HepG2 (cell line): Measurements from ENCODE around the gene KIRREL2. TPM values are rescaled to one million over a fixed set of nuclear protein-coding genes. Genes with fewer than 3 reads are reported as not detected.

Source experiments
- AHR ChIP-seq: IDR thresholded peaks from 2 replicates; pipeline ENCODE4 v1.6.1; 2018; ENCODE audit warnings: missing genetic modification reagents, missing compliant biosample characterization
- AKAP8 ChIP-seq: sonication (generic); formaldehyde crosslinking; IDR thresholded peaks from 2 replicates; pipeline ENCODE4 v1.5.1; 2020; ENCODE audit warnings: mild to moderate bottlenecking, missing genetic modification reagents
- CREB1 ChIP-seq, 2 experiments: fragments of 450-650 bp in 1 of 2; IDR thresholded peaks; 2 replicates each; pipeline ENCODE4 v1.6.1; 2016 to 2017; ENCODE audit warnings: control low read depth in 1 of 2, mild to moderate bottlenecking in 1 of 2, missing compliant biosample characterization in 1 of 2, missing genetic modification characterization in 1 of 2
- HES4 ChIP-seq: sonication (generic); formaldehyde crosslinking; IDR thresholded peaks from 2 replicates; pipeline ENCODE4 v1.9.0; 2021; ENCODE audit warnings: mild to moderate bottlenecking, missing genetic modification reagents, borderline replicate concordance
- HNF4G ChIP-seq, 2 experiments: sonication (generic) in 1 of 2; formaldehyde crosslinking in 1 of 2; IDR thresholded peaks; 2 replicates each; pipeline versions ENCODE4 v1.4.0 to v1.6.1; 2011 to 2020; ENCODE audit warnings: borderline replicate concordance in 2 of 2, low read depth in 2 of 2, mild to moderate bottlenecking in 2 of 2, low read length in 1 of 2, missing genetic modification reagents in 1 of 2, moderate library complexity in 1 of 2
- HOXA7 ChIP-seq: sonication (generic); formaldehyde crosslinking; IDR thresholded peaks from 2 replicates; pipeline ENCODE4 v1.8.1; 2022; ENCODE audit warnings: mild to moderate bottlenecking, missing genetic modification reagents, moderate library complexity
- HOXD1 ChIP-seq: sonication (generic); formaldehyde crosslinking; IDR thresholded peaks from 2 replicates; pipeline ENCODE4 v1.5.0; 2020; ENCODE audit warnings: missing genetic modification reagents
- ISL2 ChIP-seq: sonication (generic); formaldehyde crosslinking; IDR thresholded peaks from 2 replicates; pipeline ENCODE4 v1.5.0; 2020; ENCODE audit warnings: missing genetic modification reagents
- KLF16 ChIP-seq, 2 experiments: sonication (generic) in 1 of 2; formaldehyde crosslinking in 1 of 2; IDR thresholded peaks; 2 replicates each; pipeline versions ENCODE4 v1.6.1 to v1.8.0; 2016 to 2023; ENCODE audit warnings: missing genetic modification reagents in 2 of 2, missing compliant biosample characterization in 1 of 2
- MED13 ChIP-seq: sonication (generic); formaldehyde crosslinking; IDR thresholded peaks from 2 replicates; pipeline ENCODE4 v1.5.0; 2020; ENCODE audit warnings: missing genetic modification reagents
- MEF2D ChIP-seq: sonication (generic); formaldehyde crosslinking; IDR thresholded peaks from 2 replicates; pipeline ENCODE4 v1.5.1; 2020; ENCODE audit warnings: mild to moderate bottlenecking, missing genetic modification reagents
- PCBP1 ChIP-seq: fragments of 200-400 bp; formaldehyde crosslinking; IDR thresholded peaks from 2 replicates; pipeline ENCODE4 v1.6.1; 2017; ENCODE audit warnings: mild to moderate bottlenecking, low read depth, low read length, borderline replicate concordance
- RAD21 ChIP-seq: fragments of 450-650 bp; formaldehyde crosslinking; IDR thresholded peaks from 2 replicates; pipeline ENCODE4 v1.5.0; 2020; ENCODE audit warnings: mild to moderate bottlenecking
- TOPORS ChIP-seq: sonication (generic); formaldehyde crosslinking; IDR thresholded peaks from 2 replicates; pipeline ENCODE4 v1.8.0; 2023; ENCODE audit warnings: mild to moderate bottlenecking, missing genetic modification reagents
- U2AF2 ChIP-seq: fragments of 200-400 bp; formaldehyde crosslinking; IDR thresholded peaks from 2 replicates; pipeline ENCODE4 v1.6.1; 2017; ENCODE audit warnings: low read depth, mild to moderate bottlenecking, low read length
- ZBTB3 ChIP-seq: sonication (generic); formaldehyde crosslinking; IDR thresholded peaks from 2 replicates; pipeline ENCODE4 v1.4.0; 2020; ENCODE audit warnings: low read depth, mild to moderate bottlenecking, moderate library complexity, missing genetic modification reagents, borderline replicate concordance
- ZNF234 ChIP-seq: sonication (generic); formaldehyde crosslinking; conservative IDR thresholded peaks from 2 replicates; pipeline ENCODE4 v1.5.1; 2020; ENCODE audit warnings: mild to moderate bottlenecking, missing genetic modification reagents
- ZNF431 ChIP-seq: sonication (generic); formaldehyde crosslinking; IDR thresholded peaks from 2 replicates; pipeline ENCODE4 v1.9.0; 2022; ENCODE audit warnings: missing genetic modification reagents, low read depth, mild to moderate bottlenecking, borderline replicate concordance
- ZNF432 ChIP-seq: sonication (generic); formaldehyde crosslinking; IDR thresholded peaks from 2 replicates; pipeline ENCODE4 v1.5.0; 2020; ENCODE audit warnings: missing genetic modification reagents, mild to moderate bottlenecking, borderline replicate concordance
- ZNF562 ChIP-seq: sonication (generic); formaldehyde crosslinking; IDR thresholded peaks from 2 replicates; pipeline ENCODE4 v1.8.0; 2022; ENCODE audit warnings: missing genetic modification reagents, borderline replicate concordance
- ZNF589 ChIP-seq: sonication (generic); formaldehyde crosslinking; conservative IDR thresholded peaks from 2 replicates; pipeline ENCODE4 v1.8.0; 2022; ENCODE audit warnings: mild to moderate bottlenecking, moderate library complexity, missing genetic modification reagents
- ZNF792 ChIP-seq: IDR thresholded peaks from 2 replicates; pipeline ENCODE4 v1.6.1; 2016
- ZSCAN31 ChIP-seq: sonication (generic); formaldehyde crosslinking; IDR thresholded peaks from 2 replicates; pipeline ENCODE4 v1.5.0; 2020; ENCODE audit warnings: low read depth, mild to moderate bottlenecking, missing genetic modification reagents
- polyA plus RNA-seq, 8 experiments: library from polyadenylated mRNA; depleted of rRNA in 3 of 8; stranded (reverse) in 7 of 8; unstranded in 1 of 8; fragments of >200 nt; fragmentation: Illumina TruSeq in 4 of 8; extraction: Trizol in 4 of 8; gene quantifications; 2 replicates each; pipeline versions ENCODE4 v1.2.1 to v1.2.3, GENCODE V29; 2011 to 2016; ENCODE audit warnings: low read depth in 4 of 8, missing spikeins in 1 of 8, mixed read lengths in 1 of 8; ENCODE audit not compliant: insufficient read depth in 1 of 8
- total RNA-seq, 5 experiments: library from RNA; depleted of rRNA; stranded (reverse); fragments of >200 nt; fragmentation: Illumina TruSeq; extraction: Trizol; gene quantifications; 2 replicates each; pipeline ENCODE4 v1.2.3, GENCODE V29; 2016; ENCODE audit warnings: low read depth in 1 of 5
- TF ChIP-seq, protein P1 (sequence below): IDR thresholded peaks from 2 replicates; pipeline ENCODE4 v1.6.1; 2018; ENCODE audit warnings: missing genetic modification reagents
- TF ChIP-seq, protein P2 (sequence below): sonication (generic); formaldehyde crosslinking; IDR thresholded peaks from 2 replicates; pipeline ENCODE4 v1.9.0; 2021; ENCODE audit warnings: mild to moderate bottlenecking, missing genetic modification reagents

The KIRREL2 gene
- total and polyA plus RNA-seq, 2 of the 13 experiments (the other 11 are each of a cell fraction or from before 2014, with no cell fraction given) = 0.18 to 2.4 TPM

DNA sequence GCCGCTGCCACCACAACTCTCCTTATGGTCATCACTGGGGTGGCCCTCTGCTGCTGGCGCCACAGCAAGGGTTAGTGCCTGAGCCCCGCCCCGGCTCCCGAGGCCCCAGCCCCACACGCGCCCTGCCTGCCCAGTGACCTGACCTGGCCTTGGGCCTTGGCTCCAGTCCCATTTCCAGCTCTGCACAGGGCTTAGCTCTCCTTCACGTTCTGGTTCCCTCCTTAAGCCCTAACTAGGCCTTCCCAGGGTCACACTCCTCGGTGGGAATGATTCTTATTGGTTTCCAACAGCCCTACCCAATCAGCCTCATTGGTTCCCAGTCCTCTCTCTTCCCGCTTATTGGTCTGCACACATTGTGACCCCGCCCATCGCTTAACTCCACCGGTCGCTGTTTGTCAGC is 5.8 kb downstream of the KIRREL2 start (continued):
- TF ChIP-seq ZBTB3 (CRISPR knock-in tag) (no peak), KLF16 (CRISPR knock-in tag; IDR thresholded peaks at IDR 0.05) (no peak), HOXD1 (CRISPR knock-in tag) (no peak), AHR (CRISPR knock-in tag) (no peak), ZNF589 (CRISPR knock-in tag) (no peak), ZNF432 (CRISPR knock-in tag) (no peak), CREB1 (IDR thresholded peaks at IDR 0.05) (no peak), CREB1 (CRISPR knock-in tag; IDR thresholded peaks at IDR 0.05) (no peak), AKAP8 (no peak), U2AF2 (no peak), MED13 (CRISPR knock-in tag) (no peak), ISL2 (CRISPR knock-in tag) (no peak), ZNF792 (CRISPR knock-in tag) (no peak), RAD21 (no peak), ZNF562 (CRISPR knock-in tag) (no peak), ZSCAN31 (no peak), PCBP1 (no peak), ZNF431 (CRISPR knock-in tag) (no peak), HOXA7 (CRISPR knock-in tag) (no peak), HNF4G (IDR thresholded peaks at IDR 0.05; ENCODE audit: borderline replicate concordance, low read depth, low read length) (no peak), HNF4G (CRISPR knock-in tag; IDR thresholded peaks at IDR 0.05; ENCODE audit: borderline replicate concordance, low read depth) (no peak), ZNF234 (CRISPR knock-in tag) (no peak), TOPORS (no peak), HES4 (CRISPR knock-in tag) (no peak), MEF2D (CRISPR knock-in tag) (no peak)
- TF ChIP-seq, protein P1, sequence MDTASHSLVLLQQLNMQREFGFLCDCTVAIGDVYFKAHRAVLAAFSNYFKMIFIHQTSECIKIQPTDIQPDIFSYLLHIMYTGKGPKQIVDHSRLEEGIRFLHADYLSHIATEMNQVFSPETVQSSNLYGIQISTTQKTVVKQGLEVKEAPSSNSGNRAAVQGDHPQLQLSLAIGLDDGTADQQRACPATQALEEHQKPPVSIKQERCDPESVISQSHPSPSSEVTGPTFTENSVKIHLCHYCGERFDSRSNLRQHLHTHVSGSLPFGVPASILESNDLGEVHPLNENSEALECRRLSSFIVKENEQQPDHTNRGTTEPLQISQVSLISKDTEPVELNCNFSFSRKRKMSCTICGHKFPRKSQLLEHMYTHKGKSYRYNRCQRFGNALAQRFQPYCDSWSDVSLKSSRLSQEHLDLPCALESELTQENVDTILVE (CRISPR knock-in tag) = no peak
- TF ChIP-seq, protein P2, sequence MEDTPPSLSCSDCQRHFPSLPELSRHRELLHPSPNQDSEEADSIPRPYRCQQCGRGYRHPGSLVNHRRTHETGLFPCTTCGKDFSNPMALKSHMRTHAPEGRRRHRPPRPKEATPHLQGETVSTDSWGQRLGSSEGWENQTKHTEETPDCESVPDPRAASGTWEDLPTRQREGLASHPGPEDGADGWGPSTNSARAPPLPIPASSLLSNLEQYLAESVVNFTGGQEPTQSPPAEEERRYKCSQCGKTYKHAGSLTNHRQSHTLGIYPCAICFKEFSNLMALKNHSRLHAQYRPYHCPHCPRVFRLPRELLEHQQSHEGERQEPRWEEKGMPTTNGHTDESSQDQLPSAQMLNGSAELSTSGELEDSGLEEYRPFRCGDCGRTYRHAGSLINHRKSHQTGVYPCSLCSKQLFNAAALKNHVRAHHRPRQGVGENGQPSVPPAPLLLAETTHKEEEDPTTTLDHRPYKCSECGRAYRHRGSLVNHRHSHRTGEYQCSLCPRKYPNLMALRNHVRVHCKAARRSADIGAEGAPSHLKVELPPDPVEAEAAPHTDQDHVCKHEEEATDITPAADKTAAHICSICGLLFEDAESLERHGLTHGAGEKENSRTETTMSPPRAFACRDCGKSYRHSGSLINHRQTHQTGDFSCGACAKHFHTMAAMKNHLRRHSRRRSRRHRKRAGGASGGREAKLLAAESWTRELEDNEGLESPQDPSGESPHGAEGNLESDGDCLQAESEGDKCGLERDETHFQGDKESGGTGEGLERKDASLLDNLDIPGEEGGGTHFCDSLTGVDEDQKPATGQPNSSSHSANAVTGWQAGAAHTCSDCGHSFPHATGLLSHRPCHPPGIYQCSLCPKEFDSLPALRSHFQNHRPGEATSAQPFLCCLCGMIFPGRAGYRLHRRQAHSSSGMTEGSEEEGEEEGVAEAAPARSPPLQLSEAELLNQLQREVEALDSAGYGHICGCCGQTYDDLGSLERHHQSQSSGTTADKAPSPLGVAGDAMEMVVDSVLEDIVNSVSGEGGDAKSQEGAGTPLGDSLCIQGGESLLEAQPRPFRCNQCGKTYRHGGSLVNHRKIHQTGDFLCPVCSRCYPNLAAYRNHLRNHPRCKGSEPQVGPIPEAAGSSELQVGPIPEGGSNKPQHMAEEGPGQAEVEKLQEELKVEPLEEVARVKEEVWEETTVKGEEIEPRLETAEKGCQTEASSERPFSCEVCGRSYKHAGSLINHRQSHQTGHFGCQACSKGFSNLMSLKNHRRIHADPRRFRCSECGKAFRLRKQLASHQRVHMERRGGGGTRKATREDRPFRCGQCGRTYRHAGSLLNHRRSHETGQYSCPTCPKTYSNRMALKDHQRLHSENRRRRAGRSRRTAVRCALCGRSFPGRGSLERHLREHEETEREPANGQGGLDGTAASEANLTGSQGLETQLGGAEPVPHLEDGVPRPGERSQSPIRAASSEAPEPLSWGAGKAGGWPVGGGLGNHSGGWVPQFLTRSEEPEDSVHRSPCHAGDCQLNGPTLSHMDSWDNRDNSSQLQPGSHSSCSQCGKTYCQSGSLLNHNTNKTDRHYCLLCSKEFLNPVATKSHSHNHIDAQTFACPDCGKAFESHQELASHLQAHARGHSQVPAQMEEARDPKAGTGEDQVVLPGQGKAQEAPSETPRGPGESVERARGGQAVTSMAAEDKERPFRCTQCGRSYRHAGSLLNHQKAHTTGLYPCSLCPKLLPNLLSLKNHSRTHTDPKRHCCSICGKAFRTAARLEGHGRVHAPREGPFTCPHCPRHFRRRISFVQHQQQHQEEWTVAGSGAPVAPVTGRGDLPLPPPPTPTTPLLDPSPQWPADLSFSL (CRISPR knock-in tag) = no peak
